SIG-M5 treated with dmso at 0.1 percent for 504 hours (cell line): ENCODE data around the gene CLMP.
"Not testable (repeated sequence)": the region's sequence is repeated elsewhere in the genome, so short reads cannot be mapped to it uniquely, and the experiment has no call there.

Experiments
- DNase-seq: peaks from one replicate; lab custom pipeline; 2025; ENCODE audit not compliant: unreplicated experiment; lab: John Stamatoyannopoulos, UW

CLMP gene

GRCh38 chr11:123169821-123170220 lies 25.2 kb downstream of the CLMP start:
- no peak for DNase-seq

- DNase-seq = no peak
These were observed 26.0 kb downstream of the CLMP start for GRCh38 chr11:123168955-123169484.

GRCh38 chr11:123168241-123168640 lies 26.8 kb downstream of the CLMP start:
- no peak for DNase-seq

- peak; percentile 3 for DNase-seq
These were observed 28.9 kb downstream of the CLMP start for GRCh38 chr11:123166071-123166559.

- DNase-seq = no peak
These were observed 30.2 kb downstream of the CLMP start for GRCh38 chr11:123164732-123165450.

- no peak for DNase-seq
These were observed 31.4 kb downstream of the CLMP start for GRCh38 chr11:123163621-123164020.

- no peak for DNase-seq
These were observed 33.5 kb downstream of the CLMP start for GRCh38 chr11:123161376-123162030.

- DNase-seq = no peak
These were observed 35.7 kb downstream of the CLMP start for GRCh38 chr11:123159183-123159857.

- DNase-seq = no peak
These were observed 36.7 kb downstream of the CLMP start for GRCh38 chr11:123158033-123159003.

GRCh38 chr11:123152951-123153350 lies 42.1 kb downstream of the CLMP start:
- no peak for DNase-seq

- DNase-seq = not testable (repeated sequence)
These were observed 42.7 kb downstream of the CLMP start for GRCh38 chr11:123152346-123152745.

- no peak for DNase-seq
These were observed 43.3 kb downstream of the CLMP start for GRCh38 chr11:123151796-123152195.

- DNase-seq = no peak
These were observed 43.7 kb downstream of the CLMP start for GRCh38 chr11:123151366-123151765.

GRCh38 chr11:123150882-123151281 lies 44.2 kb downstream of the CLMP start:
- no peak for DNase-seq

- no peak for DNase-seq
These were observed 46.1 kb downstream of the CLMP start for GRCh38 chr11:123148965-123149364.

- no peak for DNase-seq
These were observed 49.4 kb downstream of the CLMP start for GRCh38 chr11:123145661-123146060.

GRCh38 chr11:123145220-123145619 lies 49.8 kb downstream of the CLMP start:
- peak; percentile 27 for DNase-seq

- DNase-seq = no peak
These were observed 50.3 kb downstream of the CLMP start for GRCh38 chr11:123144707-123145106.

- DNase-seq = no peak
These were observed 51.1 kb downstream of the CLMP start for GRCh38 chr11:123143921-123144320.

GRCh38 chr11:123143476-123143875 lies 51.6 kb downstream of the CLMP start:
- no peak for DNase-seq

- DNase-seq = no peak
These were observed 55.8 kb downstream of the CLMP start for GRCh38 chr11:123139206-123139605.
